ENCODE results near the gene AARSD1. TPM values are rescaled to one million over a fixed set of nuclear protein-coding genes. Genes with fewer than 3 reads are reported as not detected.
"Not testable (repeated sequence)": the region's sequence is repeated elsewhere in the genome, so short reads cannot be mapped to it uniquely, and the experiment has no call there.

Gene AARSD1
- polyA plus RNA-seq, 2 donors: 36.0 to 47.8 TPM

DNA sequence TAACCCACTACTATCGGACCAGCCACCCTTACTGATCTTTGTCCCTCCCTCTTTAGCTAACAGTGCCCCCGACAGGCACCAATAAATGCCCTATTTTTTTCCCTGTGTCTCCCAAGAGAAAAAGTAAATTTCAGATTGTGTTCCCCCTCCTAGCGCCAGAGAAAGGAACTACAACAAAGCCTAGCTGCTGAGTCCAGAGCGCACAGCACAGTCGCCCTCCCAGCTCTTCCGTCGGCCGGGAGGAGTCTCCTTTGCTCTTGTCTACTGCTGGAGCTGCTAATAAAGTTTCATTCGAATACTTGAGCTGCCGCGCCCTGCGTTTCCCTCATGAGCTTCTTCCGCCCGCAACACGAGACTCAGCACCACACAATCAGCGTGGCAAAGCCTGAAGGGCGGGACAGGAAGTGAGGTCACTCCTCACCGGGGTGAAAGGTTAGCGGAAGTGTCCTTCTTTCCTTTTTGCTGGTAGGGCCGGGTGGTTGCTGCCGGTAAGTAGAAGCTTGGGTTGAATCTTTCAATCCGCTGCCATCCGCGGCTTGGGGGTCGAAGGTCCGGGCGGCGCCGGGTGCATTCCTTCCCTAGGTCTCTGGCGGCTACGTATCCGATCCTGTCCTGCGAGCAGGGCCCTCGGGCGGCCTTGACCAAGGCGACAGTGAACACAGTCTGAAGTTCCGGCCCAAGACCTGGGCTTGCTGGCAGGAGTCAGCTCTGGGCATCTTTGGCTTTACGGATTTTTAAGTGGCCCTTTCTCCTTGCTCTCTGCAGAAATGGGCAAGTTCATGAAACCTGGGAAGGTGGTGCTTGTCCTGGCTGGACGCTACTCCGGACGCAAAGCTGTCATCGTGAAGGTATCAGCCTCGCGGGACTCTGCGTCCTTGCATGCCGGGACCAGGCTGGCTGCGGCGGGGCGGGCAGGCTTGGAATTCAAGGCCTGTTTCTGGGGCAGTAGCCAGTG is 34.0 kb upstream of the AARSD1 start, which contains the start of gene RPL27:
RPL27 (plus strand) TSS at position 436 of the 955 bp plus-strand sequence; CDS start at position 768, 332 bp downstream.
- Histone ChIP-seq H3K27me3 (ENCODE audit: control insufficient read depth in 1 of 2, insufficient read depth in 2 of 2, low read length in 2 of 2) (no peaks in the 10 kb centered on the region), H3K27ac (ENCODE audit: low read depth in 2 of 2, low read length in 1 of 2) (peak within 1 kb of the TSS; percentile 93 to 98), H3K4me1 (ENCODE audit: control insufficient read depth in 2 of 2, insufficient read depth in 2 of 2, low read length in 1 of 2) (peaks cover 0 to 5% of the 10 kb centered on the region in 2 donors), H3K36me3 (ENCODE audit: control insufficient read depth in 2 of 2, insufficient read depth in 2 of 2, low read length in 1 of 2) (peaks cover 5 to 15% of the 10 kb centered on the region in 2 donors), H3K9me3 (ENCODE audit: control insufficient read depth in 2 of 2, insufficient read depth in 1 of 2, low read depth in 1 of 2, low read length in 1 of 2) (no peaks in the 10 kb centered on the region), H3K4me3 (ENCODE audit: low read depth in 1 of 2, low read length in 2 of 2) (peak within 1 kb of the TSS; percentile 82 to 90)
- WGBS, 2 donors: 1% methylated on average over 49 of the region's 49 CpGs

DNA sequence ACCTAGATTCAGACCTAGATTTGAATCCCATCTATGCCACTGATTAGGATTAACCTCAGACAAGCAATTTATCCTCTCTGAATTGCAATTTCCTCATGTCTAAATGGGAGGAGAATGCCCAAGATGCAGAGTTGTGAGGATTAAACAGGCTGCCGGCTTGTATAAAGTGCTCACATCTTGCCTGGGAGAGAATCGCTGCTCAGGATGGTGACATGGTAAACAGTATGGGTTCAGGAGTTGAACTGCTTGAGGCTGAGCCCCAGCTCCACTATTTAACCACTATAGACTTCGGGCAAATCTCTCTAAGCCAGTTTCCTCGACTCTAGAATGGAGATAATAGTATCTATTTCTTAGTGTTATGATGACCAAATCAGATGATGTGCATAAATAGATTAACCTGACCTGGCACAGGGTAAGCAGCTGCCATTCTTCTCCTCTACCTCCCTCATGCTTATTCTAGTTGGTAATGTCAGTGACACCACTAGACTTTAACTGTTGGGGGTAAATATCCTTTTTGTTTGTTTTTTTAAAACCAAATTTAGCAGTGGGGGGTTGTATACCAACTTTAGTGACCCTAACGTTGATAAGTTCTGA is 33.2 kb upstream of the AARSD1 start:
- H3K4me1 ChIP-seq (ENCODE audit: control insufficient read depth in 2 of 2, insufficient read depth in 2 of 2, low read length in 1 of 2): peaks cover 0 to 5% of the 10 kb centered on the region in 2 donors
- H3K36me3 ChIP-seq (ENCODE audit: control insufficient read depth in 2 of 2, insufficient read depth in 2 of 2, low read length in 1 of 2): peaks cover 6 to 16% of the 10 kb centered on the region in 2 donors
- no peaks in the 10 kb centered on the region for H3K27me3 ChIP-seq (ENCODE audit: control insufficient read depth in 1 of 2, insufficient read depth in 2 of 2, low read length in 2 of 2)
- 16 to 18% methylated on average over 5 of the region's 5 CpGs for WGBS, 2 donors
- peak overlapping the region in 1 of 2 donors; percentile 33 for H3K4me3 ChIP-seq (ENCODE audit: low read depth in 1 of 2, low read length in 2 of 2)
- H3K9me3 ChIP-seq (ENCODE audit: control insufficient read depth in 2 of 2, insufficient read depth in 1 of 2, low read depth in 1 of 2, low read length in 1 of 2): no peaks in the 10 kb centered on the region
- peak overlapping the region; percentile 83 to 93 for H3K27ac ChIP-seq (ENCODE audit: low read depth in 2 of 2, low read length in 1 of 2)

DNA sequence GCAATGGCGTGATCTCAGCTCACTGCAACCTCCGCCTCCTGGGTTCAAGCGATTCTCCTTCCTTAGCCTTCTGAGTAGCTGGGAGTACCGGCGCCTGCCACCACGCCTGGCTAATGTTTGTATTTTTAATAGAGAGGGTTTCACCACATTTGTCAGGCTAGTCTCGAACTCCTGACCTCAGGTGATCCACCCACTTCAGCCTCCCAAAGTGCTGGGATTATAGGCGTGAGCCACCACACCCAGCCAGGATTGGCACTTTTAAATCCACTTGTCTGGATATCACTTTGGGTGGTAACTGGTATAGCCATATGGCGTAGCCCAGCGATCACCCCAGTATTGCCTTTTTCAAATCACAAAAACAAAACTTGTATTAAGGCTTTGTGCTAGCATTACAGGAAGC is 29.7 kb upstream of the AARSD1 start:
- 83% methylated on average over 10 of the region's 10 CpGs for WGBS, 2 donors
- H3K27ac ChIP-seq (ENCODE audit: low read depth in 2 of 2, low read length in 1 of 2); H3K27me3 ChIP-seq (ENCODE audit: control insufficient read depth in 1 of 2, insufficient read depth in 2 of 2, low read length in 2 of 2); H3K4me3 ChIP-seq (ENCODE audit: low read depth in 1 of 2, low read length in 2 of 2); H3K9me3 ChIP-seq (ENCODE audit: control insufficient read depth in 2 of 2, insufficient read depth in 1 of 2, low read depth in 1 of 2, low read length in 1 of 2); H3K4me1 ChIP-seq (ENCODE audit: control insufficient read depth in 2 of 2, insufficient read depth in 2 of 2, low read length in 1 of 2): not testable (repeated sequence)
- peaks cover 16 to 23% of the 10 kb centered on the region in 2 donors for H3K36me3 ChIP-seq (ENCODE audit: control insufficient read depth in 2 of 2, insufficient read depth in 2 of 2, low read length in 1 of 2)

DNA sequence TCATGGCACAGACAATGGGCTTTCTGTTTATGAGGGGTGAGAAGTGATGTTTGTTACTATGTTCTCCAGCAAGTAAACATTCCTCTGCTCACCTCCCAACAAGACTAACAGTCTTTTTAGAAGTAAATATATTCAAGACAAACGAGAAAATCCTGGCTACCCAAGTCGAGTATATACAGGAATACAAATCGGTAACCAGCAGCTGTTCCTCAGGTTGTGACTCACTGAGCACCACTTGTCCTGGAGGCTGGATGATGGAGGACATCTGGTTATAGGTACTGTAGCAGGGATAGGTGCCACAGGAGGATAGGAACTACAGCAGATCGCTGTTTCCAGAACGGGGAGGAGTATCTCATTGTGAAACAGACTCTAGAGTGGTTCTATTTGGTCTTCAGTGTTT is 28.6 kb upstream of the AARSD1 start:
- no peak overlapping the region for H3K27ac ChIP-seq (ENCODE audit: low read depth in 2 of 2, low read length in 1 of 2)
- H3K4me3 ChIP-seq (ENCODE audit: low read depth in 1 of 2, low read length in 2 of 2): no peak overlapping the region
- 79 to 85% methylated on average over 5 of the region's 5 CpGs for WGBS, 2 donors
- peaks cover 19 to 28% of the 10 kb centered on the region in 2 donors for H3K36me3 ChIP-seq (ENCODE audit: control insufficient read depth in 2 of 2, insufficient read depth in 2 of 2, low read length in 1 of 2)
- H3K9me3 ChIP-seq (ENCODE audit: control insufficient read depth in 2 of 2, insufficient read depth in 1 of 2, low read depth in 1 of 2, low read length in 1 of 2): no peaks in the 10 kb centered on the region
- peaks cover 0 to 2% of the 10 kb centered on the region in 2 donors for H3K4me1 ChIP-seq (ENCODE audit: control insufficient read depth in 2 of 2, insufficient read depth in 2 of 2, low read length in 1 of 2)
- H3K27me3 ChIP-seq (ENCODE audit: control insufficient read depth in 1 of 2, insufficient read depth in 2 of 2, low read length in 2 of 2): no peaks in the 10 kb centered on the region

DNA sequence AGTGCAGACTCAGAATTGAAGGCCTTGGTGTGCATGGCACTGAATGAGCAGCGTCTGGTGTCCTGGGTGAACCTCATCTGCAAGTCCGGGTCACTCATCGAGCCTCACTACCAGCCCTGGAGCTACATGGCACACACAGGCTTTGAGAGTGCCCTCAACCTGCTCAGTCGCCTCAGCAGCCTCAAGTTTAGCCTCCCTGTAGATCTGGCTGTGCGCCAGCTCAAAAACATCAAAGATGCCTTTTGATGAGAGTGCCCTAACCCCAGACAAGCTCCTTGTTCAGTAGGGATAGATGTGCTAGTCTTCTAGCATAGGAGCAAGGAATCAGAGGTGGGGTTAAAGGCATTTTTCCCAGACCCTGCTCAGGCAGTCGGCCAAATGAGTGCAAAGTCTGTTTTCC is 27.2 kb upstream of the AARSD1 start:
- Histone ChIP-seq H3K4me3 (ENCODE audit: low read depth in 1 of 2, low read length in 2 of 2) (no peak overlapping the region), H3K4me1 (ENCODE audit: control insufficient read depth in 2 of 2, insufficient read depth in 2 of 2, low read length in 1 of 2) (no peaks in the 10 kb centered on the region), H3K27me3 (ENCODE audit: control insufficient read depth in 1 of 2, insufficient read depth in 2 of 2, low read length in 2 of 2) (no peaks in the 10 kb centered on the region), H3K27ac (ENCODE audit: low read depth in 2 of 2, low read length in 1 of 2) (no peak overlapping the region), H3K9me3 (ENCODE audit: control insufficient read depth in 2 of 2, insufficient read depth in 1 of 2, low read depth in 1 of 2, low read length in 1 of 2) (no peaks in the 10 kb centered on the region), H3K36me3 (ENCODE audit: control insufficient read depth in 2 of 2, insufficient read depth in 2 of 2, low read length in 1 of 2) (peaks cover 22 to 34% of the 10 kb centered on the region in 2 donors)
- 92 to 96% methylated on average over 6 of the region's 6 CpGs for WGBS, 2 donors

DNA sequence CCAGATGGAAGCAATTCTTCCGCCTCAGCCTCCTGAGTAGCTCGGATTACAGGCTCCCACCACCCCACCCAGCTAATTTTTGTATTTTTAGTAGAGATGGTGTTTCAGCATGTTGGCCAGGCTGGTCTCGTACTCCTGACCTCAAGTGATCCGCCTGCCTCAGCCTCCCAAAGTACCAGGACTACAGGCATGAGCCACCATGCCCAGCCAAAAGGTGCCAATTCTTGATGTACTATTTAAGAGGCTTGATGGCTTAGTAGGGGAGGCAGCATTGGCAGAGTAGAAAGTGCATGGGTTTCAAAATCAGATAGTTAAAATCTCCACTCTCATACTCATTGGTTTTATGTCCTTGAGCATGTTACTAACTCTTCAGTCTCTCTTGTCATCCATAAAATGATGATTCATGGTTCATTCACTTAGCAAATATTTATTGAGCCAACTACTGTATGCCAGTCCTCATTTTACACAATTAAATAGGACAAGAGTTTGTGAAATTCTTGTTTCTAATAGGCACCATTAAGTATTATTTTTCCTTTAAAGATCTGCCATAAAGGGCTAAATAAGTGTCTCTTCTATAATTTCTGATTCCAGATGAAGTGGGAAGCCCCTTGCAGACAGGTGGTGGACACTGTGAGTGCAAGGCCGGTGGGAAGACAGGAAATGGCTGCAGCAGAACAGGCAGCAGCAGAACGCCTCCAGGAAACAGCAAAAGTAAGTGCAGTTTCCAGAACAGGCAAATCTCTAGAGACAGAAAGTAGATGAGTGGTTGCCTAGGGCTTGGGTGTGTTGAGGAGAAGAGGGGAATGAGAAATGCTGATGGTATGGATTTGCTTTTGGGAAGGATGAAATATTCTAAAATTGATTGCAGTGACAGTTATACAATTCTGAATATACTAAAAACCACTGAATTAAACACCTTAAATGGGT is 25.7 kb upstream of the AARSD1 start:
- Histone ChIP-seq H3K4me3 (ENCODE audit: low read depth in 1 of 2, low read length in 2 of 2) (no peak overlapping the region), H3K36me3 (ENCODE audit: control insufficient read depth in 2 of 2, insufficient read depth in 2 of 2, low read length in 1 of 2) (peaks cover 22 to 37% of the 10 kb centered on the region in 2 donors), H3K27me3 (ENCODE audit: control insufficient read depth in 1 of 2, insufficient read depth in 2 of 2, low read length in 2 of 2) (no peaks in the 10 kb centered on the region), H3K27ac (ENCODE audit: low read depth in 2 of 2, low read length in 1 of 2) (no peak overlapping the region), H3K9me3 (ENCODE audit: control insufficient read depth in 2 of 2, insufficient read depth in 1 of 2, low read depth in 1 of 2, low read length in 1 of 2) (no peaks in the 10 kb centered on the region), H3K4me1 (ENCODE audit: control insufficient read depth in 2 of 2, insufficient read depth in 2 of 2, low read length in 1 of 2) (no peaks in the 10 kb centered on the region)
- WGBS, 2 donors: 73 to 85% methylated on average over 6 of the region's 6 CpGs

DNA sequence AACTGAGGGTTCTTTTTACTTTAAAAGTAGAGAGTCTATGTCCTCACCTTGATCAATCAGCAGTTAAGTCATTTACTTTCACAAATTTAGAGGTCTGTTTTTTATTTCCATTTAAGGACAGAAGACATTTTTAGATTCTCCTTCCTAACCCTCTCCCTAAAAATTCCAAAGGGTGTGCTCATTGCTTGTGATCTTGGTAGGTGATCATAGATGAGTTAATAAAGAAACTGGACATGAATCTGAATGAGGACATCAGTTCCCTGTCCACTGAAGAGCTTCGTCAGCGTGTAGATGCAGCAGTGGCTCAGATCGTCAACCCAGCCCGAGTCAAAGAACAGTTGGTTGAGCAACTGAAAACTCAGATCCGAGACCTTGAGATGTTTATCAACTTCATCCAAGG is 24.9 kb upstream of the AARSD1 start:
- 91% methylated on average over 5 of the region's 5 CpGs for WGBS, 2 donors
- Histone ChIP-seq H3K4me1 (ENCODE audit: control insufficient read depth in 2 of 2, insufficient read depth in 2 of 2, low read length in 1 of 2) (no peaks in the 10 kb centered on the region), H3K4me3 (ENCODE audit: low read depth in 1 of 2, low read length in 2 of 2) (no peak overlapping the region), H3K27me3 (ENCODE audit: control insufficient read depth in 1 of 2, insufficient read depth in 2 of 2, low read length in 2 of 2) (no peaks in the 10 kb centered on the region), H3K9me3 (ENCODE audit: control insufficient read depth in 2 of 2, insufficient read depth in 1 of 2, low read depth in 1 of 2, low read length in 1 of 2) (no peaks in the 10 kb centered on the region), H3K36me3 (ENCODE audit: control insufficient read depth in 2 of 2, insufficient read depth in 2 of 2, low read length in 1 of 2) (peaks cover 22 to 37% of the 10 kb centered on the region in 2 donors), H3K27ac (ENCODE audit: low read depth in 2 of 2, low read length in 1 of 2) (no peak overlapping the region)

DNA sequence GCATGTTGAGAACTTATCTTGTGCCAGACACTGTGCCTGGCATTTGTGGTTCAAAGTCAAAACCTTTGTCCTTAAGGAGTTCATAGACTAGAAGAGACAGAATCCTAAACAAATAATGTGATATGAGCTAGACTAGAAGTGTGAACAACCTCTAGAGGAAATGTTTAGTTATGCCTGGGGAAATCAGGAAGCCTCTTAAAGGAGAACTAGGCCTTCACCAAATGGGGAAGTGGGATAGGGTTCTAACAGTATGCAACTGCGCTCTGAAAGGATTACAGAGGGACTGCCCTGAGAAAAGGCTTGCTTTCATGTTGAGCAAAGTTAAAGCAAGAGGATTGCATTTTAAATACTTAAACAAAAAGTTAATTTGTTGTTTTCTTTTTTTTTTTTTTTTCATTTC is 21.0 kb upstream of the AARSD1 start:
- H3K4me3 ChIP-seq (ENCODE audit: low read depth in 1 of 2, low read length in 2 of 2): no peak overlapping the region
- H3K27ac ChIP-seq (ENCODE audit: low read depth in 2 of 2, low read length in 1 of 2): no peak overlapping the region
- H3K36me3 ChIP-seq (ENCODE audit: control insufficient read depth in 2 of 2, insufficient read depth in 2 of 2, low read length in 1 of 2): peaks cover 6 to 21% of the 10 kb centered on the region in 2 donors
- no peaks in the 10 kb centered on the region for H3K27me3 ChIP-seq (ENCODE audit: control insufficient read depth in 1 of 2, insufficient read depth in 2 of 2, low read length in 2 of 2)
- no peaks in the 10 kb centered on the region for H3K4me1 ChIP-seq (ENCODE audit: control insufficient read depth in 2 of 2, insufficient read depth in 2 of 2, low read length in 1 of 2)
- WGBS, 2 donors: 0 to 11% methylated on average over 1 of the region's 1 CpG
- H3K9me3 ChIP-seq (ENCODE audit: control insufficient read depth in 2 of 2, insufficient read depth in 1 of 2, low read depth in 1 of 2, low read length in 1 of 2): no peaks in the 10 kb centered on the region

DNA sequence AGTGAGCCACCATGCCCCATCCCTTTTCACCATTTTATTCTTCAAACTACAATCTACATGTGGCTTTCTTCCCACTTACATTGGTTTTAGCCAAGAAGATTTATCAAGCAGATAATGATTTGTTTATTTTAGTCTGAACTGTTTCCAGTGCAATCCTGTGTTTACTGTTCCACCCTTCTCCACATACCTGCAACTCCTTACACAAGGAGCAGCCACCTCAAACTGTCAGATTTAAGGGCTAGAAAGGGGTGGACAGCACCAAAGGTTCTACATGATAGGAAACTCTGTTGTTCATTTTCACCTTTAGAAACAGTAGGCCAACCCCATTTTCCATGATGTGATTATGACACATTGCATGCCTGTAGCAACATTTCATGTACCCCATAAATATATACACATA is 18.0 kb upstream of the AARSD1 start:
- H3K9me3 ChIP-seq (ENCODE audit: control insufficient read depth in 2 of 2, insufficient read depth in 1 of 2, low read depth in 1 of 2, low read length in 1 of 2): no peaks in the 10 kb centered on the region
- H3K4me3 ChIP-seq (ENCODE audit: low read depth in 1 of 2, low read length in 2 of 2): no peak overlapping the region
- H3K36me3 ChIP-seq (ENCODE audit: control insufficient read depth in 2 of 2, insufficient read depth in 2 of 2, low read length in 1 of 2): peaks cover 0 to 5% of the 10 kb centered on the region in 2 donors
- H3K4me1 ChIP-seq (ENCODE audit: control insufficient read depth in 2 of 2, insufficient read depth in 2 of 2, low read length in 1 of 2): peaks cover 0 to 4% of the 10 kb centered on the region in 2 donors
- no peaks in the 10 kb centered on the region for H3K27me3 ChIP-seq (ENCODE audit: control insufficient read depth in 1 of 2, insufficient read depth in 2 of 2, low read length in 2 of 2)
- no peak overlapping the region for H3K27ac ChIP-seq (ENCODE audit: low read depth in 2 of 2, low read length in 1 of 2)
